Left lobe of liver (tissue), 2 donors: Measurements from ENCODE around the gene FARSA. TPM values are rescaled to one million over a fixed set of nuclear protein-coding genes. Genes with fewer than 3 reads are reported as not detected.
"Not testable (repeated sequence)": the region's sequence is repeated elsewhere in the genome, so short reads cannot be mapped to it uniquely, and the experiment has no call there.

ENCODE experiments used
- ATAC-seq: fragments of 200-7000 bp; cut with Tn5 transposase; one replicate; pipeline ENCODE4 v1.9.1; 2020; ENCODE audit warnings: mild to moderate bottlenecking, moderate library complexity
- DNase-seq: peaks from one replicate; pipeline ENCODE4 v3.0.0-alpha.2; 2020; ENCODE audit warnings: low spot score
- total RNA-seq: library from RNA; stranded (reverse); gene quantifications from one replicate; pipeline ENCODE4 v1.2.1, GENCODE V29; 2021
- donor health status: DM: no; HTN: no; CAD: no; lungs with moderate emphysema.
- donor health status: DM: no; HTN: yes; CAD: no.

Gene FARSA
- 34.2 TPM for total RNA-seq

DNA sequence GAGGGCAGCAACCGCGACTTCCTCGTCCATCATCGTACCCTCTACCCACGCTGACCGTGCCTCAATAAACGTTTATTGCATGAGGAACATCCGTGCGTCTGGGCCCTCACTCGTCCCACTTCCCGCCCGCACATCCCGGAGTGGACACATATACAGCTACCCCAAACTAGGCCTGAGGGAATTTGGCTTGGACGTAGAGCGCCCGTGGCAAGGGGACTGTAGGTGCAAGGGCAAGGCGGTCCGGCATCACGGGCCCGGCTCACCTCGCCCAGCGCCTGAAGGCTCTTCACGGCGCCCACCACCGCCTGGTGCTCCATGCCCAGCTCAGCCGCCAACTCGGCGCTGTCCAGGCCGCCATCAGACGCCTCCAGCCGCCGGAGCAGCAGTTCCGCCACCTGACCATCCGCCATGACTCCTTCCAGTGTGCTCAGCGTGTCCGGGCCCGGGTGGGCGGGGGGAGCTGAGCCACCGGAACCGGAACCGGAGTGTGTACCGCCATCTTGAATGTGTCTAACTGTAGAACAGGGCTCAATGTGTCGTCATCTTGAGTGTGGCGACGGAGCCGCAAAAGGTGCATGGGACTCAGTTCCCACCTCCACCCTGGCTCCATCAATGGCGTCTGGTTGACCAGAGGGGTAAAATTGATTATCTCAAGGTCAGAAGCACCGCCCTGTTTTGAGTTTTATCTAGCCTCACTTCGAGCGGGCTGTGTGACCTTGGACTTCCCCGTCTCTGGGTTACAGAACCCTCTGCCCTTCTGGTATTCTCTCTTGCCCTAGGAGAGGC, at the start of gene FARSA:
TSS of gene FARSA (minus strand) at position 425 of the 786 bp plus-strand sequence. CDS start at position 410, 15 bp downstream.
- ATAC-seq = peak; percentile 81
- DNase-seq = peak; percentile 92

DNA sequence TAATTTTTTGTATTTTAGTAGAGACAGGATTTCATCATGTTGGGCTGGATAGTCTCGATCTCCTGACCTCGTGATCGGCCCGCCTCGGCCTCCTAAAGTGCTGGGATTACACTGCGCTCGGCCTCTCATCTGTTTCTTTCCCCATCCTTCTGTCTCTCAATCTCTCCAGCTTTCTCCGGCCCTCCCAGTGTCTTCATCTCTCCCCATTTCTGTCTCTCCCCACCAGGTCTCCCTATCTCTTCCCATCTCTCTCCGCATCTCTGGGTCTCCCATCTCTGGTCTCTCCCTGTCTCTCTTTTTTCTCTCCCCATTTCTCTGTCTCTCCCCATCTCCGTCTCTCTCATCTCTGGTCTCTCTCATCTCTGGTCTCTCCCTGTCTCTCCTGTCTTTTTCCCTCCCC, 49.6 kb upstream of the FARSA start:
- DNase-seq (no peak), ATAC-seq (no peak)

- DNase-seq = no peak
Measured at GRCh38 chr19:12982648-12983047, 49.1 kb upstream of the FARSA start.

DNA sequence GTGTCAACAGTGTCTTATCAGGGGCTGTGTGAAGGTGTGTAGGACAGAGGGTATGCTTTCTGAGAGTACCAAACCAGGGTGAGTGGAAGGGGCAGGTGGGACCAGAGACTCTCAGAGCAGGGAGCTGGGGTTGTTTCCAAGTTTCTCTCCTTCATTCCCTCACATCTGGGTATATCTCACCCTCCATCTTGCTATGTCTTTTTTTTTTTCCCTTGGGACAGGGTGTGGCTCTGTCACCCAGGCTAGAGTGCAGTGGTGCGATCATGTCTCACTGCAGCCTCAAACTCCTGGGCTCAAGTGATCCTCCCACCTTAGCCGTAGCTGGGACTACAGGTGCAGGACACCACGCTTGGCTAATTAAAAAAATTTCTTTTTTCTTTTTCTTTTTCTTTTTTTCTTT, 46.5 kb upstream of the FARSA start:
- ATAC-seq (no peak), DNase-seq (no peak)

More at GRCh38 chr19:12982648-12983047, 49.1 kb upstream of the FARSA start:
- ATAC-seq = no peak

GRCh38 chr19:12976109-12976508, 42.6 kb upstream of the FARSA start:
- ATAC-seq, DNase-seq: not testable (repeated sequence)

GRCh38 chr19:12975221-12975741, 41.8 kb upstream of the FARSA start:
- ATAC-seq (no peak), DNase-seq (no peak)

DNA sequence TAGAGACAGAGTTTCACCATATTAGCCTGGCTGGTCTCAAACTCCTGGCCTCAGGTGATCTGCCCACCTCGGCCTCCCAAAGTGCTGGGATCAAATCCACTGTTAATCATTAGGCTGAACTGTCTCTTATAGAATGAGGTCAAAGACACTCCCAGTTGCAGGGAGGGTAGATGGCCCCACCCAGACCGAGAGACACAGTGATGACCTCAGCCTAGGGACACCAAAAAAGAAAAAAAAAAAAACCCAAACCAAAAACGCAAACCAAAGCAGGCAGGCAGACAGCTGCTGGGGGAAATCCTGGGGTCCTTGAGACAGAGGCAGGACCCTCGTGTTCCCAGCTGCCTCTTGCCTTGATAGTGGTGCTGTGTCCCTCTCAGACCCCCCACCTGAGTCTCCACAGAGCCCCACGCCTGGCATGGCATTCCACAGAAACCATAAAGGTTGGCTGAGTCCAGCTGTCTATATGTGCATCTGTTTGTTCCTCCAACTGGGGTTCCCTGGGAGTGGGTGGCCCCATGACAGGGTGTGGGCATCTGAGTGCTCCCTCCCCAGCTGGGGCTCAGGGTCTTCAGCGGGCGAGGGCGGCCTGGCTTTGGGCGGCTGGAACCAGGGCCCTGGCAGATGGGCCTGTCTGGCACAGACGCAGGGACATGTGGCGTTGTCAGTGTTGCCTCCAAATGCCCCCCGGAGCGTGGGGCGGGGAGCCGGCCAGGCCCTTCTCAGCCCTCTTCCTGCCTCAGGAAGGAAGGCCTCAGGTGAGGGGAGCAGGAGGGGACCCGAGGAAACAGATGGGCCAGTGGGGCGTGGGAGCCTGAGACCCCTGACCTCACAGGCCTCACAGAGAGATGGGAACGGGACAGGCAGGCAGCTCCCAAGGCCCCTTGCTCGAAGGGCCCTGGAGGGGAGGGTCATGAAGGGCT, 41.0 kb upstream of the FARSA start:
- no peak for ATAC-seq
- DNase-seq = no peak

- DNase-seq = no peak
- no peak for ATAC-seq
Measured at GRCh38 chr19:12973236-12973635, 39.7 kb upstream of the FARSA start.

- DNase-seq (no peak), ATAC-seq (no peak)
Measured at GRCh38 chr19:12970070-12970820, 36.7 kb upstream of the FARSA start.

GRCh38 chr19:12969292-12969988, 35.9 kb upstream of the FARSA start, which contains the start of gene DAND5:
Gene DAND5, plus strand, starts transcription at chr19:12969576. Its CDS starts 85 bp downstream, at chr19:12969661.
- ATAC-seq (peak; percentile 23), DNase-seq (no peak)

GRCh38 chr19:12967907-12968306, 34.4 kb upstream of the FARSA start:
- ATAC-seq = no peak

GRCh38 chr19:12965812-12966135, 32.3 kb upstream of the FARSA start:
- no peak for ATAC-seq
- DNase-seq = no peak

More at GRCh38 chr19:12967907-12968306, 34.4 kb upstream of the FARSA start:
- no peak for DNase-seq

- DNase-seq (peak; percentile 82), ATAC-seq (peak; percentile 96)
Measured at GRCh38 chr19:12965017-12965811, 31.7 kb upstream of the FARSA start.

GRCh38 chr19:12959481-12959880, 26.0 kb upstream of the FARSA start:
- ATAC-seq (no peak), DNase-seq (no peak)

GRCh38 chr19:12957389-12957952, 24.0 kb upstream of the FARSA start:
- peak; percentile 13 for ATAC-seq
- not testable (repeated sequence) for DNase-seq

DNA sequence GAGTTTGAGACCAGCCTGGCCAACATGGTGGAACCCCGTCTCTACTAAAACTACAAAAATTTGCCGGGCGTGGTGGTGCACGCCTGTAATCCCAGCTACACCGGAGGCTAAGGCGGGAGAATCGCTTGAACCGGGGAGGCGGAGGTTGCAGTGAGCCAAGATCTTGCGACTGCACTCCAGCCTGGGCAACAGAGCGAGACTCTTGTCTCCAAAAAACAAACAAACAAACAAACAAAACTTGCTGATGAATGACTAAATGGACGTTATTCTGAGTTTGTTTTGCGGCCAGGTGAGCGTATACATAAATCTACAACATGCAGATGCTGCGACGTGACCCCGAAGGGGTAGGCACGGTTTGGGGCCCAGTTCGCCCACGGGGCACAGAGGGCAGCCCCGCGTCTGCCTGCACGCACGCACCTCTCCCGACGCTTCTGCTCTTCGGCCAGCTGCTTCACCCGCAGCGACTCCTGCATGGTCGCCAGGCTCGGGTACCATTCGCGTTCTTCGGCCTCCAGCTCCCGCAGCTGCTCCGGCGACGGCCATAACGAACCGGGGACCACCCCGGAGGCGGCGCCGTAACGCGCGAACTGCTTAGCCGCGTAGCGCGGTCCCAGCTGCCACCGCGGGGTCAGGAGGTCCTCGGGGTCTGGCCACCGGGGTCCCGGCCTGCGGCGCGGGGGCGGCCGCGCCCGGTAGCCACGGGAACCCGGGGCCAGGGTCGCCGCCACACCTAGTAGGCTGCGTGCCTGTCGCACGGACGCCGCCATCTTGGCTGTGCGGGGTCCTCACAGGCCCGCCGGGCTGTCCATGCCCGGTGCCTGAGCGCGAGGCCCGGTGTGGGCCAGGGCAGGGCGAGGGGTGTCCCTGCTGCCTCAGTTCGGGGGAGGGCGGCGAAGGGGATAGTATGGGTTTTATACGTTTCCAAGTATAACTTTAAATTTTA, 23.2 kb upstream of the FARSA start, which contains the start of gene GADD45GIP1:
TSS of gene GADD45GIP1 (minus strand) at position 778 of the 943 bp plus-strand sequence. CDS start at position 767, 11 bp downstream.
- peak; percentile 94 for ATAC-seq
- DNase-seq = peak; percentile 81

- DNase-seq = no peak
- no peak for ATAC-seq
Measured at GRCh38 chr19:12955996-12956395, 22.5 kb upstream of the FARSA start.

- ATAC-seq, DNase-seq: not testable (repeated sequence)
Measured at GRCh38 chr19:12955575-12955974, 22.1 kb upstream of the FARSA start.
